Measurements from ENCODE around the gene UBL7. TPM values are rescaled to one million over a fixed set of nuclear protein-coding genes. Genes with fewer than 3 reads are reported as not detected.

The UBL7 gene, protein sequence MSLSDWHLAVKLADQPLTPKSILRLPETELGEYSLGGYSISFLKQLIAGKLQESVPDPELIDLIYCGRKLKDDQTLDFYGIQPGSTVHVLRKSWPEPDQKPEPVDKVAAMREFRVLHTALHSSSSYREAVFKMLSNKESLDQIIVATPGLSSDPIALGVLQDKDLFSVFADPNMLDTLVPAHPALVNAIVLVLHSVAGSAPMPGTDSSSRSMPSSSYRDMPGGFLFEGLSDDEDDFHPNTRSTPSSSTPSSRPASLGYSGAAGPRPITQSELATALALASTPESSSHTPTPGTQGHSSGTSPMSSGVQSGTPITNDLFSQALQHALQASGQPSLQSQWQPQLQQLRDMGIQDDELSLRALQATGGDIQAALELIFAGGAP
- 67.5 TPM for polyA plus RNA-seq (2013, experiment 1 of 4)
- polyA plus RNA-seq (2013, experiment 2 of 4): 67.3 TPM
- 57.3 TPM for polyA plus RNA-seq (2013, experiment 3 of 4)
- 60.6 TPM for polyA plus RNA-seq (2013, experiment 4 of 4)

DNA sequence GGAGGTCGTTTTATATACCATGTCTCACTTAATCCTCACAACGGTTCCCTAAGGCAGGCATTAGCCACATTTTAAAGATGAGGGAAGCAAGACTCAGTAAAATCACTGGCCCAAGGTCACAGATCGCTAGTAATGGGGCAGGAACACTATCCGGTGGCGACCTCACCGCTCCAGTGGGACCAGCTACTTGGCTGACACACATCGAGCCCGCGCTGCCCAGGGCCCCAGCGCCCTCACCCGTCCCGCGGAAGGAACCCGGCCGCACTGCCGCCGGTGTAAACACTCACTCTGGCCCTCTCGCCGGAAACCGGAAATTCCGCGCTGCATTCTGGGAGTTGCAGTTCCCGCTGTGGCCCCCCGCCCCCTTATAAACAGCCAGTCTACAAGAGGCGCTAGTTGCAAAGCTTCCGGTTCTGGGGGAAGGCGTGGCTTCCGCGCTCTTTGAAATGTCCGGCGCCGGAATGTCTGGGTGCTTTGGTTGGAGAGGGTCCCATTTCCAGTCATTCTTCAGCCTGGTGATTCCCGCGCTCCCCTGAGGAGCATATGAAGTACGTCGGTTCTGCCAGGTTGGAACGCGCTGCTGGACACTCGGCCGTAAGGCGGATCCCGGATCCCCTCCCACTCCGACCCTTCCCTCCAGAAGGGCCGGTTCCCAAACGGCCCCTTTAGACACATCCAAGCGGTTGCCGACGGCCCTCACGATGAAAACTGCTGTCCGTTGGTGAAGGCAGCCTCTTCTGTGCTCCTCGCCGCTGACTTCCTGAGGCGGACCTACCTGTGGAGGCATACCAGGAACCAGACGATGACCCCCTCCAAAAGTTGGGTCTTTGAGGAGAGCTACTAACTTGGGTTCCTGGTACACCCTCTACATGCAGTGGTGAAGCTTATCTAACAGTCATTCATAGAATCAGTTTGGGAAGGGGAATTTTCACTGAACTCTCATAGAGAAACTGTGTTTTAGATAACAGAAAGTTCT lies at the start of gene UBL7:
TSS of gene UBL7 (minus strand) at position 290 of the 976 bp plus-strand sequence. CDS start 2,293 bp downstream, outside the sequence.
- no peaks in the 10 kb centered on the region for H3K9me3 ChIP-seq (ENCODE audit: control insufficient read depth, low read length)
- no peaks in the 10 kb centered on the region for H3K27me3 ChIP-seq (ENCODE audit: control insufficient read depth, insufficient read depth, low read length, poor library complexity, severe bottlenecking)
- H3K4me1 ChIP-seq (ENCODE audit: control insufficient read depth, insufficient read depth, low read length): peaks cover 5% of the 10 kb centered on the region
- H3K36me3 ChIP-seq (ENCODE audit: control insufficient read depth, insufficient read depth, low read length): peaks cover 2% of the 10 kb centered on the region
- H3K4me3 ChIP-seq (ENCODE audit: insufficient read depth, low read depth, low read length): peak within 1 kb of the TSS; percentile 75
- 0% methylated on average over 54 of the region's 54 CpGs for WGBS, 2 experiments
- H3K27ac ChIP-seq (ENCODE audit: insufficient read depth, low read depth, low read length, poor library complexity, severe bottlenecking): peak within 1 kb of the TSS; percentile 79

DNA sequence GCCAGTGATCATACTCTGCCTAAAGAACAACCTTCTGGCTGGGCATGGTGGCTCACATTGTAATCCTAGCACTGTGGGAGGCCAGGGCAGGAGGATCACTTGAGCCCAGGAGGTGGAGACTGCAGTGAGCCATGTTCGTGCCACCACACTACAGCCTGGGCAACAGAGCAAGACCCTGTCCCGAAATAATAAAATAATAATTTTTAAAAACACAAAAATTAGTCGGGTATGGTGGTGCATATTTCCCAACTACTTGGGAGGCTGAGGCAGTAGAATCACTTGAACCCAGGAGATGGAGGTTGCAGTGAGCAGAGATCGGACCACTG lies 45.5 kb upstream of the UBL7 start:
- 92 to 96% methylated on average over 2 to 4 of the region's 4 CpGs for WGBS, 2 experiments
- no peaks in the 10 kb centered on the region for H3K36me3 ChIP-seq (ENCODE audit: control insufficient read depth, insufficient read depth, low read length)
- H3K4me3 ChIP-seq (ENCODE audit: insufficient read depth, low read depth, low read length): no peak overlapping the region
- H3K4me1 ChIP-seq (ENCODE audit: control insufficient read depth, insufficient read depth, low read length): no peaks in the 10 kb centered on the region
- H3K27me3 ChIP-seq (ENCODE audit: control insufficient read depth, insufficient read depth, low read length, poor library complexity, severe bottlenecking): no peaks in the 10 kb centered on the region
- no peaks in the 10 kb centered on the region for H3K9me3 ChIP-seq (ENCODE audit: control insufficient read depth, low read length)
- no peak overlapping the region for H3K27ac ChIP-seq (ENCODE audit: insufficient read depth, low read depth, low read length, poor library complexity, severe bottlenecking)

DNA sequence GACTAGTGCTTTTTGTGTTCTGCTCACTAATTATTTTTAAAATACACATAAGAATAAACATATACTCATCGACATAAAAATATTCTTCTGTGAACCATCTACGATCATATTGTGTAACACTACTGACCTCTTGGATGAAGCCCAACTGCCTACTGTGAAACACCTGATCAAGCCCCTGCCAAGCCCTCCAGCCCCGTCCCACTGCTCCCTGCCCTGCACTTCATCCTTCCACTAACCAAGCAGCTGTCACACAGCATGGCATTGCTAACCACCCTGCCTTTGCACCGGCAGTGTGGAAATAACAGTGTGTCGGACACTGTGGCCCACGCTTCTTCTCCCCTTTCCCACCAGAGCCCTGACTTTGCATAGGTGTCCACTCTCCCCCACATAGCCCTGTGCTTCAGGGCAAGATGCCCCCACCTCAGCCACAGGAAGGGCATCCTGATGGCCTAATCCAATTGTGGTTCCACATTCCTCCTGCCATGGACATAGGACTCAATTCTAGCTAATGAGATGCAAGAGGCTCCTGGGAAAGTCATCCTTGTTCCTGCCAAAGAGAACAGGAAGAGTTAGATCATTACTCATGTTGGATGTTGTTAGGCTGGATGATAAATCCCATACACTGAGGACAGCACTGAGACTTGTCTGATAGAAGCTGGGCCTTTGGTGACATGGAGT lies 45.0 kb upstream of the UBL7 start:
- no peaks in the 10 kb centered on the region for H3K36me3 ChIP-seq (ENCODE audit: control insufficient read depth, insufficient read depth, low read length)
- H3K4me3 ChIP-seq (ENCODE audit: insufficient read depth, low read depth, low read length): no peak overlapping the region
- no peaks in the 10 kb centered on the region for H3K4me1 ChIP-seq (ENCODE audit: control insufficient read depth, insufficient read depth, low read length)
- 95% methylated on average over 6 of the region's 6 CpGs for WGBS, 2 experiments
- no peaks in the 10 kb centered on the region for H3K9me3 ChIP-seq (ENCODE audit: control insufficient read depth, low read length)
- no peak overlapping the region for H3K27ac ChIP-seq (ENCODE audit: insufficient read depth, low read depth, low read length, poor library complexity, severe bottlenecking)
- H3K27me3 ChIP-seq (ENCODE audit: control insufficient read depth, insufficient read depth, low read length, poor library complexity, severe bottlenecking): no peaks in the 10 kb centered on the region

DNA sequence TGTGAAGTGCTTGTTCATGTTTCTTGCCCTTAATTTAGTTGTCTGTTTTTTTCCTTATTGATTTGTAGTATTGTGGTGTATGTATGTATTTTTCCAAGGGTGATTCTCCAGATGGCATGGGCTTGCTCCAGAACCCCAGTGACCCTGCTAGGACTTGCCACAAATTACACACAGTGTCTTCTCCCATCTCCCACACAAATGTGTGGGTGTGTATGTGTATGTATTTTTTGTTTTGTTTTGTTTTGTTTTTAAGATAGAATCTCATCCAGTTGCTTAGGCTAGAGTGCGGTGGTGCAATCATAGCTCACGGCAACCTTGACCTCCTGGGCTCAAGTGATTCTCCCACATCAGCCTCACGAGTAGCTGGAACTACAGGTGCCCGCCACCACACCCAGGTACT lies 43.9 kb upstream of the UBL7 start:
- H3K27me3 ChIP-seq (ENCODE audit: control insufficient read depth, insufficient read depth, low read length, poor library complexity, severe bottlenecking): no peaks in the 10 kb centered on the region
- H3K4me1 ChIP-seq (ENCODE audit: control insufficient read depth, insufficient read depth, low read length): no peaks in the 10 kb centered on the region
- no peak overlapping the region for H3K27ac ChIP-seq (ENCODE audit: insufficient read depth, low read depth, low read length, poor library complexity, severe bottlenecking)
- no peaks in the 10 kb centered on the region for H3K36me3 ChIP-seq (ENCODE audit: control insufficient read depth, insufficient read depth, low read length)
- WGBS, 2 experiments: 90 to 96% methylated on average over 4 of the region's 4 CpGs
- no peaks in the 10 kb centered on the region for H3K9me3 ChIP-seq (ENCODE audit: control insufficient read depth, low read length)
- no peak overlapping the region for H3K4me3 ChIP-seq (ENCODE audit: insufficient read depth, low read depth, low read length)

DNA sequence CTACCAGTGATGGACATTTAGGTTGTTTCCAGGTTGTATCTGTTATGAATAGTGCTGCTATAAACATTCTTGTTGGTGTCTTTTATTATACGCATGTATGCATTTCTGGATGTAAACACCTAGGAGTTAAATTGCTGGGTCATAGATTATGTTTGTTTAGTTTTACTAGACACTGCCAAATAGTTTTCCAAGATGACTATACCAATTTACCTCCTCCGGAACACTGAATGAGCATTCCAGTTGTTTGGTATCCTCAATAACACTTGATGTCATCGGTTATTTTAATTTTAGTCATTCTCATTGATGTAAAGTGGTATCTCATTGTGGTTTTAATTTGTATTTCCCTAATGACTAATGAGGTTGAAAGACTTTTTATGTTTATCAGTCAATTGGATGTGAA lies 43.5 kb upstream of the UBL7 start:
- Histone ChIP-seq H3K4me3 (ENCODE audit: insufficient read depth, low read depth, low read length) (no peak overlapping the region), H3K9me3 (ENCODE audit: control insufficient read depth, low read length) (no peaks in the 10 kb centered on the region), H3K4me1 (ENCODE audit: control insufficient read depth, insufficient read depth, low read length) (no peaks in the 10 kb centered on the region), H3K36me3 (ENCODE audit: control insufficient read depth, insufficient read depth, low read length) (no peaks in the 10 kb centered on the region), H3K27ac (ENCODE audit: insufficient read depth, low read depth, low read length, poor library complexity, severe bottlenecking) (no peak overlapping the region), H3K27me3 (ENCODE audit: control insufficient read depth, insufficient read depth, low read length, poor library complexity, severe bottlenecking) (no peaks in the 10 kb centered on the region)
- WGBS, 2 experiments: 98 to 100% methylated on average over 3 of the region's 3 CpGs

DNA sequence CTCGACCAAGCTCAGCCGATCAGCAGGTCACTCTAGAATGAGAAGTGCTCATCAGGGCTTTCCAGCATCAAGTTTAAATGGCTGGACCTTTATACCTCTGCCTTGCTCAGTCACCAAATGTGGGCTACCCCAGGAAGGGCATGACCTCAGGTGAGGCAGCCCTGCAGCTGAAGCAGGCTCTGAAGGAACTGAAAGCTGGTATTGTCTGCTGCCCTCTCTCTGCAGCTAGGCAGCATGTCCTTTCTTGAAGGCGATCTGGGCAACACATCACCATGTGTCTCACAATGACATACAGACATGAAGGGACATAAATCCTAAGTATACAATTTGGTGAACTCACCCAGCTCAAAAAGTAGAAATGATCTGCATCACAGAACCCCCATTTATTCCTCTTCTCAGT lies 41.3 kb upstream of the UBL7 start:
- H3K4me3 ChIP-seq (ENCODE audit: insufficient read depth, low read depth, low read length): no peak overlapping the region
- H3K27me3 ChIP-seq (ENCODE audit: control insufficient read depth, insufficient read depth, low read length, poor library complexity, severe bottlenecking): no peaks in the 10 kb centered on the region
- H3K4me1 ChIP-seq (ENCODE audit: control insufficient read depth, insufficient read depth, low read length): no peaks in the 10 kb centered on the region
- WGBS, 2 experiments: 78 to 86% methylated on average over 3 of the region's 3 CpGs
- H3K36me3 ChIP-seq (ENCODE audit: control insufficient read depth, insufficient read depth, low read length): no peaks in the 10 kb centered on the region
- no peak overlapping the region for H3K27ac ChIP-seq (ENCODE audit: insufficient read depth, low read depth, low read length, poor library complexity, severe bottlenecking)
- H3K9me3 ChIP-seq (ENCODE audit: control insufficient read depth, low read length): no peaks in the 10 kb centered on the region

DNA sequence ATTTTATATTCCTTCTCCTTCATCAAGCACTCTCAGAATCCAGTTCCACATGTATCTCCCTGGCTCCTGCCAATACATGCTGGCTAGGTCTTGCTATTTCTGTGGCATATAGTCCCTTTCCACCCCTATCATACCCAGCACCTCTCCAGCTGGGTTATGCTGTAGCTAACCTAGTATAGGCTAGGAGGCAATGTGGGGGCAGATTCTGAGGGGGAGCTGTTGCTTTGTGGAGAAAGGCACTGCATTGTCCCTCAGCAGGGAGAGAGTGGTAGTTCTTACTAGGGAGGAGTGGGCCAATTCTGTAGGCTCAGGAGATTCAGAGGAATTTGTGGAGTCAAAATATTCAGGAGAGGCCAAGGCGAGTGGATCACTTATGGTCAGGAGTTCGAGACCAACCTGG lies 39.4 kb upstream of the UBL7 start:
- Histone ChIP-seq H3K27me3 (ENCODE audit: control insufficient read depth, insufficient read depth, low read length, poor library complexity, severe bottlenecking) (no peaks in the 10 kb centered on the region), H3K4me1 (ENCODE audit: control insufficient read depth, insufficient read depth, low read length) (no peaks in the 10 kb centered on the region), H3K36me3 (ENCODE audit: control insufficient read depth, insufficient read depth, low read length) (peaks cover 2% of the 10 kb centered on the region), H3K9me3 (ENCODE audit: control insufficient read depth, low read length) (no peaks in the 10 kb centered on the region), H3K27ac (ENCODE audit: insufficient read depth, low read depth, low read length, poor library complexity, severe bottlenecking) (no peak overlapping the region), H3K4me3 (ENCODE audit: insufficient read depth, low read depth, low read length) (no peak overlapping the region)
- 91 to 98% methylated on average over 2 of the region's 2 CpGs for WGBS, 2 experiments

DNA sequence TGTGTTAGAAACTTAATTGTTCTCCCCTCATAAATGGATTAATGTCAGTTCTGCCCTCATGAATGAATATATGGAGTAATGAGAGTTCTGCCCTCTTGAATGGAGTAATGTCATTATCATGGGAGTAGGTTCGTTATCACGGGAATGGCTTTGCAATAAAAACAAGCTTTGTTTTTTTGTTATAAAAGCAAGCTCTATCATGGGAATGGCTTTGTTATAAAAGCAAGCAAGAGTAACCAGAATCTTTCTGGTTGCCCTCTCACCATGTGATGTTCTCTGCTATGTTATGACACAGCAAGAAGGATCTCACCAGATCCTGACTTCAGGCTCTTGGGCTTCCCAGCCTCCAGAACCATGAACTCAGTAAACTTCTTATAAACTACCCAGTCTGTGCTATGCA lies 38.4 kb upstream of the UBL7 start:
- no peaks in the 10 kb centered on the region for H3K4me1 ChIP-seq (ENCODE audit: control insufficient read depth, insufficient read depth, low read length)
- 99 to 100% methylated on average over 2 of the region's 2 CpGs for WGBS, 2 experiments
- H3K36me3 ChIP-seq (ENCODE audit: control insufficient read depth, insufficient read depth, low read length): peaks cover 2% of the 10 kb centered on the region
- no peaks in the 10 kb centered on the region for H3K27me3 ChIP-seq (ENCODE audit: control insufficient read depth, insufficient read depth, low read length, poor library complexity, severe bottlenecking)
- H3K9me3 ChIP-seq (ENCODE audit: control insufficient read depth, low read length): no peaks in the 10 kb centered on the region
- H3K4me3 ChIP-seq (ENCODE audit: insufficient read depth, low read depth, low read length): no peak overlapping the region
- H3K27ac ChIP-seq (ENCODE audit: insufficient read depth, low read depth, low read length, poor library complexity, severe bottlenecking): no peak overlapping the region

DNA sequence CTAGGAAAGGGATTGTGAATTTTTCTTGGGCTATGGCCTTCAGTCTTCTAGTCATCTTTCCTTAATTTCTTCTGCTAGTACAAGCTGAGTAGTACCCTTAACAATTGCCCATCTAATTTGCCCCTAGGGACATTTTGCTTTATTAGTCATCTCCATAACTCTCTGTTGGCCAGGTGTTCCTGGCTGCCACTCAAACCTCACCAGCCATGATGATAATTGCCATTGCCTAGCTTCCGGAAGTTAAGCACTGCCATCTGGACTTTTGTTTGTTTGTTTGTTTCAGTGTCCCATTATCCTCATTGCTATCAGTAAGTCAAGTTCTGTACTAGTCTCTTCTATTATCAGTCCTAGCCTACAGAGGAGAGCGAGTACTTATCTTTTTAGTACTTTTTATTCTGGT lies 36.6 kb upstream of the UBL7 start:
- no peaks in the 10 kb centered on the region for H3K27me3 ChIP-seq (ENCODE audit: control insufficient read depth, insufficient read depth, low read length, poor library complexity, severe bottlenecking)
- H3K36me3 ChIP-seq (ENCODE audit: control insufficient read depth, insufficient read depth, low read length): peaks cover 2% of the 10 kb centered on the region
- H3K9me3 ChIP-seq (ENCODE audit: control insufficient read depth, low read length): no peaks in the 10 kb centered on the region
- H3K4me3 ChIP-seq (ENCODE audit: insufficient read depth, low read depth, low read length): no peak overlapping the region
- 85 to 86% methylated on average over 2 of the region's 2 CpGs for WGBS, 2 experiments
- H3K4me1 ChIP-seq (ENCODE audit: control insufficient read depth, insufficient read depth, low read length): no peaks in the 10 kb centered on the region
- no peak overlapping the region for H3K27ac ChIP-seq (ENCODE audit: insufficient read depth, low read depth, low read length, poor library complexity, severe bottlenecking)

DNA sequence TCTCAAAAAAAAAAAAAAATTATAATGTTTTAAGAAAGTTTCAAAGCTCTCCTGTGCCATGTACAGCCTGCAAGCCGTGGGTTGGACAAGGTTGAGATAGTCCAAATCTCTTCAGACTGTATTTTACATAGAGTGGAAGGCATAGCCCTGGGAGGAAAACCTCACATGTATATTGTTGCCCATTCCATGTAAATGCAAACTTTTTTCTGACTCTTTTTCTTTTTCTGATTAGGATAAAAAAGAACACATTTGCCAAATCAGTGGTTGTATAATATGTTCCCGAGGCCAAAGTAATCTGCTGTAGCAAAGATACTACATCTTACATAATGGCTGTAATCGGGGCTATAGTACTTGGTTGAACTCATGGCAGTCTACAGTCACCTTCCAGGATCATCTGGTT lies 35.7 kb upstream of the UBL7 start:
- 96 to 100% methylated on average over 2 to 3 of the region's 3 CpGs for WGBS, 2 experiments
- no peak overlapping the region for H3K27ac ChIP-seq (ENCODE audit: insufficient read depth, low read depth, low read length, poor library complexity, severe bottlenecking)
- H3K36me3 ChIP-seq (ENCODE audit: control insufficient read depth, insufficient read depth, low read length): peaks cover 6% of the 10 kb centered on the region
- H3K4me1 ChIP-seq (ENCODE audit: control insufficient read depth, insufficient read depth, low read length): no peaks in the 10 kb centered on the region
- no peaks in the 10 kb centered on the region for H3K27me3 ChIP-seq (ENCODE audit: control insufficient read depth, insufficient read depth, low read length, poor library complexity, severe bottlenecking)
- no peak overlapping the region for H3K4me3 ChIP-seq (ENCODE audit: insufficient read depth, low read depth, low read length)
- no peaks in the 10 kb centered on the region for H3K9me3 ChIP-seq (ENCODE audit: control insufficient read depth, low read length)
